ENCODE data around the gene PRR29.

Gene PRR29

DNA sequence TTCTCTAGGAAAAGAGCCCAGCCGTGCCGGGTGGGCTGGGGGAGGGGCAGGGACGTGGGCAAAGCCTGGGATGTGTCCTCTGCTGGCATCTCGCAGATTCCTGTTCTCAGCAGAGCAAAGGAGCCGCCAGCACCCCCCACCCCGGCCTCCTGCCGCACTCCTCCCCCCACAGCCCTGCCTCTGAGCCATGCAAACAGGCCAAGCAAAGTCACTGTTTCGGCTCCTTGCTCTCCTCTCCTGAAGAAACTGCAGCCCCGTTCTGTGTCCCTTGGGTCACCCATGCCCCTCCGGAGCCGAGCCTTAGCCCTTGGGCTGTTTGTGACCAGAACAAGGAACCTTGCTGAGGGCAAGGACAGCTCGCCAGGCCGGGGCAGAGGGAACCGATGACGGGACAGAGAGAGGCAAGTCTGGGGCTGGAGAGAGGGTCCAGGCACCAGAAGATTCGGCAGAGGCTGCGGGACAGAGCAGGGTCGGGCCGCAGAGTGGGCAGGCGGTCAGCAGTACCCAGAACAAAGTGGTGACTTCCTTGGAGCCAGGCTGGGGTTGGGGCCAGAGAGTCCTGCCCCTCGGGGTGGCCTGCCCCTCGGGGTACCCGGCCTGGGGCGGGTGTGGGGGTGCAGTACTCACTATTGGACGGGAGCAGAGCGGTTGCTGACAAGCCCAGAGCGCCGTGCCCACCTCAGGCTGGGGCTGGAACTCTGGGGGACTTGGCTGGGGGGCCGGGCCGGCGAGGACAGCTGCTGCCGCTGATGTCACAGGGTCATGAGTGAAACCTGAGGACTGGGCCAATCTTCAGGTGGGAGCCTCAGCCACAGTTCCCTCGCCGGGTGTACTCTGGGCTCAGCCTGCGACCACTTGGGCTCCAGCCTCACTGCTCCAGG lies 9.2 kb upstream of the PRR29 start:
- Histone ChIP-seq H3K4me1 (ENCODE audit: control insufficient read depth in 1 of 2, insufficient read depth in 2 of 2, low read length in 2 of 2) (peaks cover 10 to 13% of the 10 kb centered on the region in 2 donors), H3K36me3 (ENCODE audit: control insufficient read depth in 1 of 2, insufficient read depth in 2 of 2, low read length in 2 of 2) (no peaks in the 10 kb centered on the region), H3K27me3 (ENCODE audit: low read depth, low read length) (peaks cover 6% of the 10 kb centered on the region), H3K27ac (ENCODE audit: low read length) (no peak overlapping the region), H3K4me3 (ENCODE audit: low read depth in 1 of 2, low read length in 2 of 2) (no peak overlapping the region), H3K9me3 (ENCODE audit: control insufficient read depth in 1 of 2, low read length in 2 of 2) (no peaks in the 10 kb centered on the region)

DNA sequence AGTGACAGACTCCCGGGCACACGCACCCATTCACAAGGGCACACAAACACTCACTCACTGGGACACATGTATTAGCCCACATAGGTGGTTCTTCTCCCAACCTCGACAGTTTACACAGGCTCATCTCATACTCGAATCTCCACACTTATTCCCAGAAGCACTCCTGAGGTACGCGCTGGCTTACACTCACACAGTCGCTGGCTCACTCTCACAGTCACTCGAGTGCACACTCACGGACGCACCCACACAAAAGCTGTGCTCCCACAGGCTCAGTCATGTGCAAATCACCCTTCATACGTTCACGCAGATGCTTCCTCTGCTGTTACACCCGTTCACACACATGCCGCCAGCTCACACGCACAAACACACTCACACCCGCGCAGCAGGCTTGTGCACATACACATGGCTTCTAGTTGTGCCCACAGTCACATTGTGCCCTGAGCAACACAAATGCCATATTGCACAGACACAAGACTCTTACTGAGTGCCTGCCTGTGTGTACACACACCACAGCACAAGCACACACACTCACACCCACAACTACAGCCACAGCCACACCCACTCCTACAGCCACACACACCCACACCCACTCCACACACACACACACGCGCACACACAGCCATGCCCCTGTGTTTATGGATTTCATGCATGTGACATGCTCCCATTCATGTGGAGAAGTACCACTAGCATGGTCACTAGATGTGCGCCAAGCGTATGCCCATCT lies 8.4 kb upstream of the PRR29 start:
- Histone ChIP-seq H3K27ac (ENCODE audit: low read length) (no peak overlapping the region), H3K27me3 (ENCODE audit: low read depth, low read length) (peaks cover 6% of the 10 kb centered on the region), H3K36me3 (ENCODE audit: control insufficient read depth in 1 of 2, insufficient read depth in 2 of 2, low read length in 2 of 2) (no peaks in the 10 kb centered on the region), H3K4me3 (ENCODE audit: low read depth in 1 of 2, low read length in 2 of 2) (no peak overlapping the region), H3K4me1 (ENCODE audit: control insufficient read depth in 1 of 2, insufficient read depth in 2 of 2, low read length in 2 of 2) (peaks cover 5 to 9% of the 10 kb centered on the region in 2 donors), H3K9me3 (ENCODE audit: control insufficient read depth in 1 of 2, low read length in 2 of 2) (no peaks in the 10 kb centered on the region)

GRCh38 chr17:63991611-63992010 lies 6.5 kb upstream of the PRR29 start:
- no peak overlapping the region for H3K27ac ChIP-seq (ENCODE audit: low read length)
- peaks cover 6% of the 10 kb centered on the region for H3K27me3 ChIP-seq (ENCODE audit: low read depth, low read length)
- no peaks in the 10 kb centered on the region for H3K9me3 ChIP-seq (ENCODE audit: control insufficient read depth in 1 of 2, low read length in 2 of 2)
- H3K4me1 ChIP-seq (ENCODE audit: control insufficient read depth in 1 of 2, insufficient read depth in 2 of 2, low read length in 2 of 2): peaks cover 0 to 6% of the 10 kb centered on the region in 2 donors
- no peaks in the 10 kb centered on the region for H3K36me3 ChIP-seq (ENCODE audit: control insufficient read depth in 1 of 2, insufficient read depth in 2 of 2, low read length in 2 of 2)
- H3K4me3 ChIP-seq (ENCODE audit: low read depth in 1 of 2, low read length in 2 of 2): no peak overlapping the region

DNA sequence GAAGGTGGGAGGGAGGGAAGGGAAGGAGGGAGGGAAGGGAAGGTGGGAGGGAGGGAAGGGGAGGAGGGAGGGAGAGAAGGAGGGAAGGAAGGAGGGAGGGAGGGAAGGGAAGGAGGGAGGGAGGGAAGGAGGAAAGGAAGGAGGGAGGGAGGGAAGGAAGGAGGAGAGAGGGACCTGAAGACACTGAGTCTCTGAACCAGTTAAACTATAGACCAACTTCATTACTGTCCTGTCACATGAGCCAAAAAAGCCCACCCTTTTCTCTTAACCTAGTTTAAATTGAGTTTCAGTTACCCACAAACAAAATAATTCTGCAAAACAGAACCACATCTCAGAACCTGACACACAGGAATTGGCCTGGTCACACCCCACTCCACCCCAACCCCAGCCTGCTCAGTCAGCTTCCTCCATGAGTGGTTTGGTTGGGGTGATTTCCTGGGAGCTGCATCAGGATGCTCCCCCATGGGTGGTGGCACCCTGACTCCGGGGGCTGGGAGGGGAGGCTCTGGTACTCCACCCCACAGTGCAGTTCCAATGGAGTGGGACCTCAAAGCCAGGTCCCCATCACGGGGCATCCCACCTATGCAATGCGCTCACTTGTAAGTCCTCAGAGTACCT lies 4.7 kb upstream of the PRR29 start:
- Histone ChIP-seq H3K36me3 (ENCODE audit: control insufficient read depth in 1 of 2, insufficient read depth in 2 of 2, low read length in 2 of 2) (no peaks in the 10 kb centered on the region), H3K27me3 (ENCODE audit: low read depth, low read length) (peaks cover 10% of the 10 kb centered on the region), H3K9me3 (ENCODE audit: control insufficient read depth in 1 of 2, low read length in 2 of 2) (no peaks in the 10 kb centered on the region), H3K4me3 (ENCODE audit: low read depth in 1 of 2, low read length in 2 of 2) (no peak overlapping the region), H3K27ac (ENCODE audit: low read length) (no peak overlapping the region), H3K4me1 (ENCODE audit: control insufficient read depth in 1 of 2, insufficient read depth in 2 of 2, low read length in 2 of 2) (peaks cover 0 to 17% of the 10 kb centered on the region in 2 donors)

DNA sequence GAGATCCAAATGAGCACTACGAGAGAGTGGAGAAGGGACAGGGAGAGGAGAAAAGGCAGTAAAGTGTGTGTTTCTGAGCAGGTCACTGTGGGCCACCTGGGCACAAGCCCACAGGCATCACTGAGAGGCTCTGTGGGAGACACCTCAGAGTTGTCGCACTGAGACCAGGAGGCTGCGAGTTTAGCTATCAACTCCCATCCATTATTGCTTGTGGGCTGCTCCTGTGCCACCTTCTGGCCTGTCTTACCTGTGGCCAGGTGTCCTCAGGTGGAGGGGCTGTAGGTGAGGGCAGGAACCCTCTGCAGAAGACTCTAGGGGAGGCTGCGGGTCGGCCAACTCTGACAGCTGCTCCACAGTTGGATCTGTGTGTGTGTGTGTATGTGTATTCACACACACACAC lies 2.5 kb upstream of the PRR29 start:
- no peaks in the 10 kb centered on the region for H3K36me3 ChIP-seq (ENCODE audit: control insufficient read depth in 1 of 2, insufficient read depth in 2 of 2, low read length in 2 of 2)
- no peak overlapping the region for H3K27ac ChIP-seq (ENCODE audit: low read length)
- no peaks in the 10 kb centered on the region for H3K9me3 ChIP-seq (ENCODE audit: control insufficient read depth in 1 of 2, low read length in 2 of 2)
- peaks cover 0 to 18% of the 10 kb centered on the region in 2 donors for H3K4me1 ChIP-seq (ENCODE audit: control insufficient read depth in 1 of 2, insufficient read depth in 2 of 2, low read length in 2 of 2)
- no peak overlapping the region for H3K4me3 ChIP-seq (ENCODE audit: low read depth in 1 of 2, low read length in 2 of 2)
- H3K27me3 ChIP-seq (ENCODE audit: low read depth, low read length): peaks cover 20% of the 10 kb centered on the region

DNA sequence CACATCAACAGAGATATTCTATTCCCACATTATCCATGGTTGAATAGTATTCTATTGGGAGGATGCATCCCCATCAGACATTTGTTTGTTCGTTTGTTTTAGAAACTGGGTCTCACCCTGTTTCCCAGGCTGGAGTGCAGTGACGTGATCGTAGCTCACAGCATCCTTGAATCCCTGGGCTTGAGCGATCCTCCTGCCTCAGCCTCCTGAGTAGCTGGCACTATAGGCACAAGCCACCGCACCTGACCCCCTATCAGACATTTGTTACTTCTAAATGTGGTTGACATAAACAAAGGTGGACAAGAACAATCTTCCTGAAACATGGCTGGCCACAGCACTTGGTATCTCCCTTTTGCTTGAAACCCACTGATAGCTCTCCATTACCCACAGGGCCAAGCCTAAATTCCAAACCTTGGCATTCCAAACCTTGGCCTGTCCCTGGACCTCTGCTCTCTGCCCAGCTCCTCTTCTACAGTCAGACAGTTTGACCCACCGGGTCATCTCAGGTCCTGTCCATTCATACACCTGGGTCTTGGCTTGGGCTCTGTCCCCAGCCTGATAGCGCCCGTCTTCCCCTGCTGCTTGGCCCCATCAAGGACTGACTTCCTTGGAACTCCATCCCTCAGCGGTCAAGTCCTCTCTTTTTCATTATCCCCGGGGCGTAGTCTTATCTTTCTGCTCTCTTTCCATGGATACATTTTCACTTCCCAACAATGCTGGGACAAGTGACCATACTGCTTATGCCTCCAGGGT lies 1.5 kb upstream of the PRR29 start:
- Histone ChIP-seq H3K36me3 (ENCODE audit: control insufficient read depth in 1 of 2, insufficient read depth in 2 of 2, low read length in 2 of 2) (no peaks in the 10 kb centered on the region), H3K9me3 (ENCODE audit: control insufficient read depth in 1 of 2, low read length in 2 of 2) (no peaks in the 10 kb centered on the region), H3K27me3 (ENCODE audit: low read depth, low read length) (peaks cover 20% of the 10 kb centered on the region), H3K4me3 (ENCODE audit: low read depth in 1 of 2, low read length in 2 of 2) (no peak overlapping the region), H3K4me1 (ENCODE audit: control insufficient read depth in 1 of 2, insufficient read depth in 2 of 2, low read length in 2 of 2) (peaks cover 0 to 16% of the 10 kb centered on the region in 2 donors), H3K27ac (ENCODE audit: low read length) (no peak overlapping the region)

DNA sequence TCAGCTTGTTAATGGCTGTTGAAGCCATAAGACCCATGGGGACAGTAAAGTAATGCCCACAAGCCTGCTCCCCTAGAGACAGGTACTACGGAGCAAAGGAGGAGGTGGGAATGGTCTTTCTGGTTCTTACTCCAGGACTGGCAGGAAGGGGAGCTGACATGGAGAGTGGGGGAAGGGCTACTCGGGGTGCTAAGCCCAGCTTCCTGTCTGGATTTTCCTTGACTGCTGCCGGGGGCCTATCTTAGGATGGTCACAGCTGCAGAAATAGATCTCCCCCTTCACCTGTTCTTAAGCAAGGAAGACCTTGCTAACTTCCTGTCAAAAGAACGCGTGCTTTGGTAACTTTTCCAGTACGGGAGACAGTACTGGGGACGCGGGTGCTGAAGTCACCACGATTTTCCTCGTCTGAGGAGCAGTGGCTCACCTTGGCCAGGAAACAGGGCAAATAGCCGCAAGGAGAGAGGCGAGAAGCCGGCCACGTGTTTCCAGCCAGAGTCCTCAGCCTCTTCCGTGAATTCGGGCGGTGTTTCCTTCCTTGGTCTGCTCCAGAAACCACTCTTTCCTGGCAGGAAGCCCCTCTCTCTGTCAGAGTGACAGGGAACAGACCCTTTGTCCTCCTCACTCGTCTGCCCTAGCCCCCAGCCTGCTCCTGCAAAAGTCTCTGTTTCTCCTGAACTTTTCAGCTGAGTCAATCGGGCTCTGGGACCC lies 656 bp upstream of the PRR29 start:
- Histone ChIP-seq H3K27ac (ENCODE audit: low read length) (no peak overlapping the region), H3K27me3 (ENCODE audit: low read depth, low read length) (peaks cover 14% of the 10 kb centered on the region), H3K4me1 (ENCODE audit: control insufficient read depth in 1 of 2, insufficient read depth in 2 of 2, low read length in 2 of 2) (peaks cover 0 to 16% of the 10 kb centered on the region in 2 donors), H3K36me3 (ENCODE audit: control insufficient read depth in 1 of 2, insufficient read depth in 2 of 2, low read length in 2 of 2) (no peaks in the 10 kb centered on the region), H3K4me3 (ENCODE audit: low read depth in 1 of 2, low read length in 2 of 2) (peak overlapping the region; percentile 63 to 73), H3K9me3 (ENCODE audit: control insufficient read depth in 1 of 2, low read length in 2 of 2) (no peaks in the 10 kb centered on the region)

GRCh38 chr17:63998721-63999679 lies 849 bp downstream of the PRR29 start:
- H3K4me1 ChIP-seq (ENCODE audit: control insufficient read depth in 1 of 2, insufficient read depth in 2 of 2, low read length in 2 of 2): peaks cover 0 to 16% of the 10 kb centered on the region in 2 donors
- peak overlapping the region; percentile 63 to 73 for H3K4me3 ChIP-seq (ENCODE audit: low read depth in 1 of 2, low read length in 2 of 2)
- H3K27ac ChIP-seq (ENCODE audit: low read length): no peak overlapping the region
- peaks cover 14% of the 10 kb centered on the region for H3K27me3 ChIP-seq (ENCODE audit: low read depth, low read length)
- no peaks in the 10 kb centered on the region for H3K9me3 ChIP-seq (ENCODE audit: control insufficient read depth in 1 of 2, low read length in 2 of 2)
- no peaks in the 10 kb centered on the region for H3K36me3 ChIP-seq (ENCODE audit: control insufficient read depth in 1 of 2, insufficient read depth in 2 of 2, low read length in 2 of 2)

DNA sequence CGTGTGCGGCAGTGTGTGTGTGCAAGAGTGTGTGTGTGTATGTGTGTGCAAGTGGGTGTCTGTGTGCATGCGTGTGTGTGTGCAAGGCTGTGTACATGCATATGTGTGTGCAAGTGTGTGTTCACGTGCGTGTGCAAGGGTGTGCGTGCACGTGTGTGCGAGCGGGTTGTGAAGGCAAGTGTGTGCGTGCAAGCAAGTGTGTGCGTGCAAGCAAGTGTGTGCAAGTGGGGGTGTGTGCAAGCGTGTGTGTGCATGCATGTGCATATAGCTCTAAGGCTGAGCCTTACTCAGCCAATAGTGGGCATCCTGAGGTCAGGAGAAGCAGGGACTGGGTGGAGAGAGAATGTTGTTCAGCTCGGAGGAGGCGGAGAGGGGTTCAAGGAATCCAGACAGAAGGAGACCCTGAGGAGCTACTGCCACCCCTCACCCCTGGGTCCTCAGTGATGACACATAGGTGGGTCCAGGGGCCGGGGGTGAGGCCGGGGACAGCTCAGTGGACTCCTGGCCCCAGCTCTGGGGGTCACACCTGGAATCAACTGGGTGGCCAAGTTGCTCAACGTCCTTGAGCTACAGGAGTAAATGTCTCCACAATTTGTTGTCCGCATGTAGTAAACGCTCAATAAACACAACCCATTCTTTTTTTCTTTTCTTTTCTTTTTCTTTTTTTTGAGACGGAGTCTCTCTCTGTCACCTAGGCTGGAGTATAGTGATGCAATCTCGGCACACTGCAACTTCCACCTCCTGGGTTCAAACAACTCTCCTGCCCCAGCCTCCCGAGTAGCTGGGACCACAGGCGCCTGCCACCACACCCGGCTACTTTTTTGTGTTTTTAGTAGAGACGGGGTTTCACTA lies 1.8 kb downstream of the PRR29 start:
- Histone ChIP-seq H3K4me1 (ENCODE audit: control insufficient read depth in 1 of 2, insufficient read depth in 2 of 2, low read length in 2 of 2) (peaks cover 0 to 16% of the 10 kb centered on the region in 2 donors), H3K36me3 (ENCODE audit: control insufficient read depth in 1 of 2, insufficient read depth in 2 of 2, low read length in 2 of 2) (no peaks in the 10 kb centered on the region), H3K4me3 (ENCODE audit: low read depth in 1 of 2, low read length in 2 of 2) (no peak overlapping the region), H3K27ac (ENCODE audit: low read length) (no peak overlapping the region), H3K9me3 (ENCODE audit: control insufficient read depth in 1 of 2, low read length in 2 of 2) (no peaks in the 10 kb centered on the region), H3K27me3 (ENCODE audit: low read depth, low read length) (peaks cover 14% of the 10 kb centered on the region)

Data from muscle layer of duodenum (tissue), 2 donors.